H1 (cell line): ENCODE measurements around the gene SLC2A4RG. TPM values are rescaled to one million over a fixed set of nuclear protein-coding genes. Genes with fewer than 3 reads are reported as not detected.

ENCODE experiments used
- ATF2 ChIP-seq: IDR thresholded peaks from 2 replicates; pipeline ENCODE4 v1.6.1; 2012; ENCODE audit warnings: low read length, inconsistent platforms
- CTCF ChIP-seq, 3 experiments: IDR thresholded peaks; 1 replicate in 2 of 3; 2 replicates in 1 of 3; pipeline versions ENCODE4 v1.5.1 to v1.6.1; 2011; ENCODE audit warnings: low read length in 3 of 3, mild to moderate bottlenecking in 3 of 3, inconsistent platforms in 2 of 3, low read depth in 1 of 3, moderate library complexity in 1 of 3; ENCODE audit not compliant: insufficient read depth in 1 of 3; ENCODE audit errors: control extremely low read depth in 1 of 3
- GTF2F1 ChIP-seq: IDR thresholded peaks from 2 replicates; pipeline ENCODE4 v1.6.1; 2012; ENCODE audit warnings: low read depth, low read length, improper control_type of control experiment, borderline replicate concordance
- SIN3A ChIP-seq, 2 experiments: IDR thresholded peaks in 1 of 2; conservative IDR thresholded peaks in 1 of 2; 2 replicates each; pipeline ENCODE4 v1.6.1; 2011 to 2012; ENCODE audit warnings: low read length in 2 of 2, improper control_type of control experiment in 1 of 2, low read depth in 1 of 2, mild to moderate bottlenecking in 1 of 2
- SP1 ChIP-seq: IDR thresholded peaks from 2 replicates; pipeline ENCODE4 v1.6.1; 2011; ENCODE audit warnings: low read depth, low read length
- polyA plus RNA-seq, 7 experiments: library from polyadenylated mRNA; depleted of rRNA in 3 of 7; stranded (reverse) in 5 of 7; unstranded in 2 of 7; fragments of >200 nt in 5 of 7; fragments of 200-250 nt in 2 of 7; gene quantifications; 1 replicate in 5 of 7; 2 replicates in 1 of 7; 4 replicates in 1 of 7; pipeline versions ENCODE4 v1.2.1 to v1.2.3, GENCODE V29; 2011 to 2013; ENCODE audit warnings: missing spikeins in 2 of 7, mixed read lengths in 2 of 7
- total RNA-seq: library from RNA; stranded (reverse); fragmentation: NEBNext Ultra II Directional; extraction: Animal tissue kit (Norgen Biotek cat#: 25700); gene quantifications from 2 replicates; pipeline ENCODE4 v1.2.1, GENCODE V29; 2021

The SLC2A4RG gene
- total and polyA plus RNA-seq, 2 of the 8 experiments (the other 6 are each of a cell fraction or from before 2014, with no cell fraction given), result 15.9 to 29.1 TPM

GRCh38 chr20:63748934-63749270, 9.3 kb downstream of the SLC2A4RG start (continued):
- TF ChIP-seq CTCF (IDR thresholded peaks at IDR 0.05; ENCODE audit: control extremely low read depth in 1 of 3, insufficient read depth in 1 of 3, low read depth in 1 of 3, low read length in 3 of 3), result no peak
- no peak for TF ChIP-seq SIN3A (conservative IDR thresholded peaks at IDR 0.05 in 1 of 2, IDR thresholded peaks at IDR 0.05 in 1 of 2; ENCODE audit: low read depth in 1 of 2, low read length in 2 of 2)
- no peak for TF ChIP-seq GTF2F1
- TF ChIP-seq ATF2, result no peak
- TF ChIP-seq SP1, result no peak
- TF ChIP-seq, all 59 proteins: peak for 0
